Astrocyte (in vitro differentiated cells and primary cell): ENCODE measurements around the gene CCDC63.

Source experiments
- CTCF ChIP-seq: IDR thresholded peaks from 2 replicates; pipeline ENCODE4 v1.5.1; 2011; ENCODE audit warnings: low read depth, mild to moderate bottlenecking, inconsistent platforms, low read length, moderate library complexity; ENCODE audit not compliant: insufficient read depth
- EZH2 ChIP-seq: IDR thresholded peaks from 2 replicates; pipeline ENCODE4 v1.6.1; 2012; ENCODE audit warnings: mild to moderate bottlenecking, low read length, inconsistent platforms; ENCODE audit not compliant: insufficient read depth

- TF ChIP-seq CTCF (no peak), EZH2 (no peak)
Measured at GRCh38 chr12:110856542-110856941, 9.8 kb downstream of the CCDC63 start.
